Measurements from ENCODE around the gene BRIP1. TPM values are rescaled to one million over a fixed set of nuclear protein-coding genes. Genes with fewer than 3 reads are reported as not detected.

Gene BRIP1
- total RNA-seq, 1 experiment from 2014 or later: 20.2 TPM

GRCh38 chr17:61634011-61634539, 229.3 kb downstream of the BRIP1 start:
- H3K27ac Mint-ChIP-seq: no peak overlapping the region
- H3K9me3 Mint-ChIP-seq: peaks cover 3 to 4% of the 10 kb centered on the region in 2 experiments

More at GRCh38 chr17:61634011-61634539, 229.3 kb downstream of the BRIP1 start:
- Mint-ChIP-seq H3K27me3 (ENCODE audit: low read depth) (no peaks in the 10 kb centered on the region; the same call in 1 of the 2 replicates), H3K4me1 (no peaks in the 10 kb centered on the region), H3K36me3 (ENCODE audit: insufficient read depth in 1 of 3, low read depth in 3 of 3) (no peaks in the 10 kb centered on the region), H3K4me3 (no peak overlapping the region)
- no peak overlapping the region for H4K5ac ChIP-seq (ENCODE audit: insufficient read length, low read depth, low read length)
- no peak overlapping the region for H3K56ac ChIP-seq (ENCODE audit: insufficient read length, low read depth, low read length)
- no peak overlapping the region for H2AK5ac ChIP-seq (ENCODE audit: insufficient read length, low read length)
- H3K9ac ChIP-seq (ENCODE audit: extremely low read depth, insufficient read length, low read length): no peak overlapping the region
- no peak overlapping the region for H3K27ac ChIP-seq (ENCODE audit: insufficient read length, low read depth, low read length)
- no peak overlapping the region for H4K91ac ChIP-seq (ENCODE audit: insufficient read length, low read depth, low read length)
- no peak overlapping the region for H2BK15ac ChIP-seq (ENCODE audit: low read depth, low read length)
- no peaks in the 10 kb centered on the region for H3K79me1 ChIP-seq (ENCODE audit: insufficient read depth, low read depth, low read length, poor library complexity, severe bottlenecking)
- no peak overlapping the region for H2AFZ ChIP-seq (ENCODE audit: low read length)
- H3K23ac ChIP-seq (ENCODE audit: insufficient read length, low read depth, low read length): no peak overlapping the region
- H4K8ac ChIP-seq (replicated peaks; ENCODE audit: insufficient read length, low read depth, low read length): no peak overlapping the region
- no peaks in the 10 kb centered on the region for H3K27me3 ChIP-seq (ENCODE audit: insufficient read depth, low read length)
- no peak overlapping the region for H3K4ac ChIP-seq (ENCODE audit: low read depth, low read length)
- no peak overlapping the region for H3K4me2 ChIP-seq (ENCODE audit: insufficient read depth, insufficient read length, low read length)
- H3K9me3 ChIP-seq (ENCODE audit: control insufficient read depth, low read depth, low read length): no peaks in the 10 kb centered on the region
- no peak overlapping the region for H2BK120ac ChIP-seq (ENCODE audit: low read depth, low read length, poor library complexity, severe bottlenecking)
- no peak overlapping the region for H2BK20ac ChIP-seq (ENCODE audit: low read depth, low read length, poor library complexity, severe bottlenecking)
- no peak overlapping the region for H3T11ph ChIP-seq (ENCODE audit: low read length)
- no peaks in the 10 kb centered on the region for H3K23me2 ChIP-seq (ENCODE audit: insufficient read length, low read depth, low read length, poor library complexity, severe bottlenecking)
- no peak overlapping the region for H2BK5ac ChIP-seq (ENCODE audit: insufficient read length, low read length)
- H3K18ac ChIP-seq (ENCODE audit: insufficient read length, low read depth, low read length): no peak overlapping the region
- TF ChIP-seq CTCF (conservative IDR thresholded peaks at IDR 0.05): no peak
- H2BK12ac ChIP-seq (ENCODE audit: insufficient read length, low read depth, low read length): no peak overlapping the region
- H4K20me1 ChIP-seq (ENCODE audit: control insufficient read depth, insufficient read depth, insufficient read length): no peaks in the 10 kb centered on the region
- H3K14ac ChIP-seq (ENCODE audit: insufficient read depth, low read length): no peak overlapping the region
- H3K4me1 ChIP-seq (ENCODE audit: insufficient read depth, low read length): no peaks in the 10 kb centered on the region
- no peak for DNase-seq
- H3K79me2 ChIP-seq (ENCODE audit: insufficient read depth, low read length): no peaks in the 10 kb centered on the region
